CD14-positive monocyte (primary cell): Measurements from ENCODE around the gene LRRTM4. TPM values are rescaled to one million over a fixed set of nuclear protein-coding genes. Genes with fewer than 3 reads are reported as not detected.

Experiments
- DNase-seq, 3 donors: peaks; one replicate each; pipeline ENCODE4 v3.0.0-alpha.2; 2011 to 2022
- H2AFZ ChIP-seq: 2 replicates; pipeline ENCODE4 v1.6.0; 2012; ENCODE audit warnings: mild to moderate bottlenecking, low read depth, low read length, inconsistent platforms; ENCODE audit not compliant: insufficient read depth, poor library complexity, severe bottlenecking
- H3K27ac ChIP-seq, 2 donors: 1 replicate in 1 of 2; 2 replicates in 1 of 2; pipeline ENCODE4 v1.5.1; 2012 to 2013; ENCODE audit warnings: low read length in 2 of 2, control low read depth in 1 of 2, inconsistent platforms in 1 of 2, low read depth in 1 of 2, mild to moderate bottlenecking in 1 of 2
- H3K27me3 ChIP-seq, 2 donors: one replicate each; pipeline versions ENCODE4 v1.6.0 to v1.6.1; 2011 to 2013; ENCODE audit warnings: low read length in 2 of 2; ENCODE audit not compliant: control insufficient read depth in 2 of 2, insufficient read depth in 2 of 2
- H3K36me3 ChIP-seq, 2 donors: replicated peaks in 1 of 2; 1 replicate in 1 of 2; 2 replicates in 1 of 2; pipeline versions ENCODE4 v1.5.1 to v1.6.1; 2012 to 2013; ENCODE audit warnings: low read length in 2 of 2, control low read depth in 1 of 2, inconsistent platforms in 1 of 2, mild to moderate bottlenecking in 1 of 2; ENCODE audit not compliant: insufficient read depth in 2 of 2, control insufficient read depth in 1 of 2
- H3K4me1 ChIP-seq, 2 donors: 1 replicate in 1 of 2; 2 replicates in 1 of 2; pipeline versions ENCODE4 v1.5.1 to v1.6.1; 2012 to 2013; ENCODE audit warnings: low read length in 2 of 2, control low read depth in 1 of 2, inconsistent platforms in 1 of 2, mild to moderate bottlenecking in 1 of 2, moderate library complexity in 1 of 2; ENCODE audit not compliant: insufficient read depth in 2 of 2, control insufficient read depth in 1 of 2
- H3K4me2 ChIP-seq: replicated peaks from 2 replicates; pipeline ENCODE3; 2012; ENCODE audit warnings: low read length, moderate library complexity, mild to moderate bottlenecking; ENCODE audit not compliant: poor library complexity, severe bottlenecking; ENCODE audit errors: extremely low read depth
- H3K4me3 ChIP-seq, 3 experiments: fragments of 200-600 bp in 1 of 3; sonication (generic) in 1 of 3; replicated peaks in 1 of 3; 1 replicate in 2 of 3; 2 replicates in 1 of 3; pipeline ENCODE4 v1.5.1; 2011 to 2013; ENCODE audit warnings: low read length in 3 of 3, mild to moderate bottlenecking in 3 of 3, control low read depth in 2 of 3, low read depth in 2 of 3, inconsistent platforms in 1 of 3, moderate library complexity in 1 of 3
- H3K79me2 ChIP-seq: 2 replicates; pipeline ENCODE4 v1.6.0; 2012; ENCODE audit warnings: mild to moderate bottlenecking, control low read depth, inconsistent platforms, low read length, moderate library complexity; ENCODE audit not compliant: insufficient read depth
- H3K9ac ChIP-seq: 2 replicates; pipeline ENCODE4 v1.6.0; 2017; ENCODE audit warnings: low read length, mild to moderate bottlenecking; ENCODE audit not compliant: insufficient read depth, poor library complexity, severe bottlenecking
- H3K9me3 ChIP-seq, 2 donors: replicated peaks in 1 of 2; 1 replicate in 1 of 2; 2 replicates in 1 of 2; pipeline versions ENCODE4 v1.5.1 to v1.6.1; 2012 to 2013; ENCODE audit warnings: low read length in 2 of 2, control low read depth in 1 of 2; ENCODE audit not compliant: control insufficient read depth in 1 of 2, insufficient read depth in 1 of 2
- H4K20me1 ChIP-seq: 2 replicates; pipeline ENCODE4 v1.6.0; 2012; ENCODE audit warnings: mild to moderate bottlenecking, low read length, control low read depth, moderate library complexity; ENCODE audit not compliant: insufficient read depth
- H3K27ac Mint-ChIP-seq, 7 donors: one replicate each; pipeline ENCODE4 v1.8.0; 2020; ENCODE audit warnings: mild to moderate bottlenecking in 7 of 7, mixed read lengths in 7 of 7, moderate library complexity in 6 of 7, inconsistent platforms in 2 of 7
- H3K27me3 Mint-ChIP-seq, 3 donors: one replicate each; pipeline ENCODE4 v1.8.0; 2021 to 2022; ENCODE audit warnings: low read depth in 3 of 3, mild to moderate bottlenecking in 3 of 3, mixed read lengths in 3 of 3, moderate library complexity in 3 of 3, inconsistent platforms in 1 of 3
- H3K36me3 Mint-ChIP-seq, 2 donors: one replicate each; pipeline ENCODE4 v1.8.0; 2020; ENCODE audit warnings: mixed read lengths in 2 of 2, inconsistent platforms in 1 of 2, mild to moderate bottlenecking in 1 of 2
- H3K4me1 Mint-ChIP-seq: one replicate; pipeline ENCODE4 v1.8.0; 2020; ENCODE audit warnings: mild to moderate bottlenecking, mixed read lengths
- H3K4me3 Mint-ChIP-seq, 2 donors: one replicate each; pipeline ENCODE4 v1.8.0; 2020; ENCODE audit warnings: mild to moderate bottlenecking in 2 of 2, mixed read lengths in 2 of 2, moderate library complexity in 1 of 2
- H3K9me3 Mint-ChIP-seq, 7 donors: one replicate each; pipeline ENCODE4 v1.8.0; 2020 to 2022; ENCODE audit warnings: mixed read lengths in 7 of 7, mild to moderate bottlenecking in 6 of 7, moderate library complexity in 6 of 7, inconsistent platforms in 2 of 7
- WGBS: methylation state at CpG from one replicate; pipeline ENCODE4 v1.1.5; 2013; ENCODE audit warnings: missing lambda C conversion rate; ENCODE audit not compliant: insufficient coverage; 5-methylcytosine and 5-hydroxymethylcytosine counted together
- intact Hi-C, 2 donors: fragments of 100-400 bp; cut with micrococcal nuclease; formaldehyde crosslinking; loops; one replicate each; pipeline versions ENCODE4 v1.15.0 to v1.15.1; 2023
- polyA plus RNA-seq, 3 donors: library from polyadenylated mRNA; depleted of rRNA in 1 of 3; unstranded in 2 of 3; stranded (reverse) in 1 of 3; fragments of 300-500 nt in 2 of 3; fragments of >200 nt in 1 of 3; fragmentation: Illumina TruSeq in 2 of 3; gene quantifications; 1 replicate in 2 of 3; 2 replicates in 1 of 3; pipeline ENCODE4 v1.2.3, GENCODE V29; 2012 to 2021
- TF ChIP-seq, protein P1 (sequence below): fragments of 200-600 bp; IDR thresholded peaks from one replicate; pipeline ENCODE4 v1.8.0; 2022; ENCODE audit warnings: antibody characterized with exemption, mild to moderate bottlenecking

Gene LRRTM4
- polyA plus RNA-seq, 3 donors = not detected

DNA sequence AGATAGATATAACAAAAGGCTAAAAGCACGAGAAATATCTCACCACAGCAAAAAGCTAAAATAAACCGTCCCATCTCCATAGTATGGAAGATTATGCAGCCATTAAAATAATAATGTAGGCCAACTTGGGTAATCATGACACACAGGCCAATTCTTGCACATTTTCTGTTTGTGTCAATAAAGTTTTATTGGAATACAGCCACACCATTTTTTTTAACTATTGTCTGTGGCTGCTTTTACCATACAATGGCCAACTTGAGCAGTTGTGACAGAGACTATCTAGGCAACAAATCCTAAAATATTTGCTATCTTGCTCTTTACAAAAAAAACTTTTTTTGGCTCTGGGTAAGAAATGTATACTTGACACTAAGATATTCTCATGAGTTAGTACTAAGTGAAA, 212.5 kb downstream of the LRRTM4 start:
- no peaks in the 10 kb centered on the region for H3K79me2 ChIP-seq
- H3K27me3 Mint-ChIP-seq = peaks cover 0 to 2% (median 1%) of the 10 kb centered on the region in 3 donors
- H3K4me3 Mint-ChIP-seq = no peak overlapping the region
- no peak overlapping the region for H3K27ac ChIP-seq
- no peaks in the 10 kb centered on the region for H3K9me3 ChIP-seq
- intact Hi-C loops = no loop called here
- peaks cover 0 to 4% (median 0%) of the 10 kb centered on the region in 7 donors for H3K9me3 Mint-ChIP-seq
- H3K4me2 ChIP-seq = no peak overlapping the region
- no peaks in the 10 kb centered on the region for H3K36me3 ChIP-seq
- WGBS = no CpG with 5 or more reads among the region's 2 CpGs
- no peak overlapping the region for H3K27ac Mint-ChIP-seq
- H3K4me1 ChIP-seq = no peaks in the 10 kb centered on the region
- no peak for DNase-seq
- H3K4me1 Mint-ChIP-seq = no peaks in the 10 kb centered on the region
- H3K36me3 Mint-ChIP-seq = no peaks in the 10 kb centered on the region
- TF ChIP-seq, protein P1, sequence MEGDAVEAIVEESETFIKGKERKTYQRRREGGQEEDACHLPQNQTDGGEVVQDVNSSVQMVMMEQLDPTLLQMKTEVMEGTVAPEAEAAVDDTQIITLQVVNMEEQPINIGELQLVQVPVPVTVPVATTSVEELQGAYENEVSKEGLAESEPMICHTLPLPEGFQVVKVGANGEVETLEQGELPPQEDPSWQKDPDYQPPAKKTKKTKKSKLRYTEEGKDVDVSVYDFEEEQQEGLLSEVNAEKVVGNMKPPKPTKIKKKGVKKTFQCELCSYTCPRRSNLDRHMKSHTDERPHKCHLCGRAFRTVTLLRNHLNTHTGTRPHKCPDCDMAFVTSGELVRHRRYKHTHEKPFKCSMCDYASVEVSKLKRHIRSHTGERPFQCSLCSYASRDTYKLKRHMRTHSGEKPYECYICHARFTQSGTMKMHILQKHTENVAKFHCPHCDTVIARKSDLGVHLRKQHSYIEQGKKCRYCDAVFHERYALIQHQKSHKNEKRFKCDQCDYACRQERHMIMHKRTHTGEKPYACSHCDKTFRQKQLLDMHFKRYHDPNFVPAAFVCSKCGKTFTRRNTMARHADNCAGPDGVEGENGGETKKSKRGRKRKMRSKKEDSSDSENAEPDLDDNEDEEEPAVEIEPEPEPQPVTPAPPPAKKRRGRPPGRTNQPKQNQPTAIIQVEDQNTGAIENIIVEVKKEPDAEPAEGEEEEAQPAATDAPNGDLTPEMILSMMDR = no peak
- H4K20me1 ChIP-seq = no peaks in the 10 kb centered on the region
- no peaks in the 10 kb centered on the region for H3K27me3 ChIP-seq
- H2AFZ ChIP-seq = no peak overlapping the region
- no peak overlapping the region for H3K4me3 ChIP-seq
- no peak overlapping the region for H3K9ac ChIP-seq

DNA sequence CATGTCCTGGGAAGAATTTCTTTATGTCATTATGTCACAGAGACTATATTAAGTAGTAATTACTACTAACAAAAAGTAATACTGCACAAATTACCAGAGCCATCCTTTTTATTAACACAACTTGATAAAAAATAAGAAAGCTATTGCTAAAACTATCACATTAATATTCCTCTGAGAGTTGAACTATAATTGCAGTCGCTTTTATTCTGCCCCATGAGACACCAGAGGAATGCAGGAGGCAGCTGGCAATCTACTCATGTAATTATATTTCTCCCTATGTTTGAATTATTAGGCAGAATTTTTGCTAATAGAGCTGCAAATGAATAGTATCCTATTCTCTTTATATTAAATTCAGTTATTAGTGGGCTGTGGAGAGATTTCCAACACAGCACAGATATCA, 220.7 kb downstream of the LRRTM4 start:
- Mint-ChIP-seq H3K4me1 (no peaks in the 10 kb centered on the region), H3K4me3 (no peak overlapping the region), H3K9me3 (peaks cover 0 to 3% (median 0%) of the 10 kb centered on the region in 7 donors), H3K27ac (no peak overlapping the region), H3K36me3 (no peaks in the 10 kb centered on the region), H3K27me3 (no peaks in the 10 kb centered on the region)
- Histone ChIP-seq H3K9me3 (no peaks in the 10 kb centered on the region), H3K27me3 (no peaks in the 10 kb centered on the region), H3K36me3 (no peaks in the 10 kb centered on the region), H3K4me3 (no peak overlapping the region), H3K27ac (no peak overlapping the region), H2AFZ (no peak overlapping the region), H3K4me1 (no peaks in the 10 kb centered on the region), H3K79me2 (no peaks in the 10 kb centered on the region), H3K4me2 (no peak overlapping the region), H4K20me1 (no peaks in the 10 kb centered on the region), H3K9ac (no peak overlapping the region)
- TF ChIP-seq, protein P1 = no peak
- intact Hi-C loops = no loop called here
- no CpG with 5 or more reads among the region's 1 CpG for WGBS
- no peak for DNase-seq
